Esophagus muscularis mucosa (tissue), 3 donors: ENCODE measurements around the gene HSPA1B.
"Not testable (repeated sequence)": the region's sequence is repeated elsewhere in the genome, so short reads cannot be mapped to it uniquely, and the experiment has no call there.

Experiments
- POLR2AphosphoS5 ChIP-seq, 2 donors: sonication (generic); formaldehyde crosslinking; IDR thresholded peaks; one replicate each; pipeline ENCODE4 v1.6.1; 2017; ENCODE audit warnings: antibody characterized with exemption in 2 of 2
- TF ChIP-seq, protein P1 (sequence below), 3 experiments: fragments of 200-600 bp in 2 of 3; fragments of 450-650 bp in 1 of 3; sonication (generic) in 2 of 3; IDR thresholded peaks; one replicate each; pipeline ENCODE4 v1.5.1; 2017 to 2019; ENCODE audit warnings: antibody characterized with exemption in 3 of 3, mild to moderate bottlenecking in 2 of 3, moderate library complexity in 1 of 3

DNA sequence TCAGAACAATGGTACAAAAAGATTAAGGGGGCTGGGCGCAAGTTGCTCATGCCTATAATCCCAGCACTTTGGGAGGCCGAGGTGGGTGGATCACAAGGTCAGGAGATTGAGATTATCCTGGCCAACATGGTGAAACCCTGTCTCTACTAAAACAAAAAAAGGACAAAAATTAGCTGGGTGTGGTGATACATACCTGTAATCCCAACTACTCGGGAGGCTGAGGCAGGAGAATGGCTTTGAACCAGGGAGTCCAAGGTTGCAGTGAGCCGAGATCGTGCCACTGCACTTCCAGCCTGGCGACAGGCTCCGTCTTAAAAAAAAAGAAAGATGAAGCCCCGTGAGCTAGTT, 12.2 kb downstream of the HSPA1B start:
- TF ChIP-seq, protein P1, sequence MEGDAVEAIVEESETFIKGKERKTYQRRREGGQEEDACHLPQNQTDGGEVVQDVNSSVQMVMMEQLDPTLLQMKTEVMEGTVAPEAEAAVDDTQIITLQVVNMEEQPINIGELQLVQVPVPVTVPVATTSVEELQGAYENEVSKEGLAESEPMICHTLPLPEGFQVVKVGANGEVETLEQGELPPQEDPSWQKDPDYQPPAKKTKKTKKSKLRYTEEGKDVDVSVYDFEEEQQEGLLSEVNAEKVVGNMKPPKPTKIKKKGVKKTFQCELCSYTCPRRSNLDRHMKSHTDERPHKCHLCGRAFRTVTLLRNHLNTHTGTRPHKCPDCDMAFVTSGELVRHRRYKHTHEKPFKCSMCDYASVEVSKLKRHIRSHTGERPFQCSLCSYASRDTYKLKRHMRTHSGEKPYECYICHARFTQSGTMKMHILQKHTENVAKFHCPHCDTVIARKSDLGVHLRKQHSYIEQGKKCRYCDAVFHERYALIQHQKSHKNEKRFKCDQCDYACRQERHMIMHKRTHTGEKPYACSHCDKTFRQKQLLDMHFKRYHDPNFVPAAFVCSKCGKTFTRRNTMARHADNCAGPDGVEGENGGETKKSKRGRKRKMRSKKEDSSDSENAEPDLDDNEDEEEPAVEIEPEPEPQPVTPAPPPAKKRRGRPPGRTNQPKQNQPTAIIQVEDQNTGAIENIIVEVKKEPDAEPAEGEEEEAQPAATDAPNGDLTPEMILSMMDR (IDR thresholded peaks at IDR 0.05), result not testable (repeated sequence)
- TF ChIP-seq POLR2AphosphoS5 (IDR thresholded peaks at IDR 0.05), result not testable (repeated sequence)
